GM18517 (cell line): ENCODE measurements around the gene TRIM2.
A peak's percentile ranks its signal among the peaks of the same experiment; 100 is the strongest.
"Not testable (repeated sequence)": the region's sequence is repeated elsewhere in the genome, so short reads cannot be mapped to it uniquely, and the experiment has no call there.

ENCODE experiments used
- ATAC-seq: cut with Tn5 transposase; IDR thresholded peaks from one replicate; pipeline ENCODE4 v1.9.1; 2021; ENCODE audit warnings: mild to moderate bottlenecking, moderate library complexity; ENCODE audit not compliant: unreplicated experiment

TRIM2 gene

GRCh38 chr4:153204247-153204671 is at the start of gene TRIM2:
TRIM2 (plus strand) TSS chr4:153204443; CDS start chr4:153204531, 88 bp downstream.
- no peak for ATAC-seq

- no peak for ATAC-seq
Measured at GRCh38 chr4:153155686-153156085, 48.6 kb upstream of the TRIM2 start.

- no peak for ATAC-seq
Measured at GRCh38 chr4:153156263-153156662, 48.0 kb upstream of the TRIM2 start.

GRCh38 chr4:153156721-153157120 is 47.5 kb upstream of the TRIM2 start:
- ATAC-seq: no peak

GRCh38 chr4:153159016-153159415 is 45.2 kb upstream of the TRIM2 start:
- peak; percentile 41 for ATAC-seq

- no peak for ATAC-seq
Measured at GRCh38 chr4:153159728-153160221, 44.5 kb upstream of the TRIM2 start.

GRCh38 chr4:153160821-153161220 is 43.4 kb upstream of the TRIM2 start:
- no peak for ATAC-seq

- ATAC-seq: no peak
Measured at GRCh38 chr4:153161226-153161963, 42.8 kb upstream of the TRIM2 start.

- ATAC-seq: not testable (repeated sequence)
Measured at GRCh38 chr4:153165236-153165635, 39.0 kb upstream of the TRIM2 start.

- ATAC-seq: no peak
Measured at GRCh38 chr4:153166716-153167501, 37.3 kb upstream of the TRIM2 start.

GRCh38 chr4:153169776-153170175 is 34.5 kb upstream of the TRIM2 start:
- ATAC-seq: no peak

- ATAC-seq: no peak
Measured at GRCh38 chr4:153170407-153170806, 33.8 kb upstream of the TRIM2 start.

GRCh38 chr4:153174821-153175567 is 29.2 kb upstream of the TRIM2 start:
- ATAC-seq: no peak

GRCh38 chr4:153176938-153177337 is 27.3 kb upstream of the TRIM2 start:
- no peak for ATAC-seq

- no peak for ATAC-seq
Measured at GRCh38 chr4:153177841-153178240, 26.4 kb upstream of the TRIM2 start.

GRCh38 chr4:153179100-153179499 is 25.1 kb upstream of the TRIM2 start:
- no peak for ATAC-seq

GRCh38 chr4:153181293-153181692 is 22.9 kb upstream of the TRIM2 start:
- no peak for ATAC-seq

- ATAC-seq: no peak
Measured at GRCh38 chr4:153181700-153182099, 22.5 kb upstream of the TRIM2 start.

GRCh38 chr4:153183146-153183545 is 21.1 kb upstream of the TRIM2 start:
- ATAC-seq: no peak

- no peak for ATAC-seq
Measured at GRCh38 chr4:153185331-153185852, 18.9 kb upstream of the TRIM2 start.
